A549 (cell line): ENCODE data around the gene POLR1E. TPM values are rescaled to one million over a fixed set of nuclear protein-coding genes. Genes with fewer than 3 reads are reported as not detected.

Experiments used
- ATAC-seq, 2 experiments: fragments of 200-7000 bp in 1 of 2; fragments of >200 bp in 1 of 2; cut with Nextera tagmentation in 1 of 2; cut with Tn5 transposase in 1 of 2; 3 replicates each; pipeline versions ENCODE4 v1.8.0 to v1.9.1; 2018 to 2020; ENCODE audit warnings: mild to moderate bottlenecking in 1 of 2, moderate library complexity in 1 of 2
- CTCF ChIA-PET: fragments of 300-600 bp; sonication (Branson Sonifier 250); formaldehyde crosslinking; extraction: SDS; loops from one replicate; lab custom pipeline; 2021; ENCODE audit warnings: antibody characterized with exemption, inconsistent platforms; lab: Yijun Ruan, JAX
- POLR2A ChIA-PET: fragments of 350-600 bp; formaldehyde crosslinking; extraction: SDS; loops from one replicate; lab custom pipeline; 2021; ENCODE audit warnings: antibody characterized with exemption, inconsistent platforms; lab: Yijun Ruan, JAX
- DNase-seq, 2 experiments: peaks; one replicate each; pipeline versions ENCODE4 v3.0.0 to v3.0.0-alpha.2; 2011 to 2016; ENCODE audit warnings: low read depth in 1 of 2, low spot score in 1 of 2
- FAIRE-seq: peaks from 2 replicates; lab custom pipeline; 2011; peaks lifted over from hg19 to GRCh38; lab: Jason Lieb, UNC
- H3K27ac ChIP-seq, 2 experiments: fragments of >200 bp; sonication (Bioruptor Twin); formaldehyde crosslinking; 3 replicates each; pipeline ENCODE4 v1.5.1; 2016 to 2017
- H3K4me1 ChIP-seq: fragments of >200 bp; sonication (Bioruptor Twin); formaldehyde crosslinking; 3 replicates; pipeline ENCODE4 v1.6.1; 2016
- H3K4me2 ChIP-seq: fragments of >200 bp; sonication (Bioruptor Twin); formaldehyde crosslinking; 3 replicates; pipeline ENCODE4 v1.6.1; 2016
- H3K4me3 ChIP-seq: fragments of >200 bp; sonication (Bioruptor Twin); formaldehyde crosslinking; 3 replicates; pipeline ENCODE4 v1.5.1; 2016
- H3K9me3 ChIP-seq: fragments of >200 bp; sonication (Bioruptor Twin); formaldehyde crosslinking; 3 replicates; pipeline ENCODE4 v1.6.1; 2016
- ATOH8 ChIP-seq: fragments of 250-450 bp; sonication (Bioruptor Pico); IDR thresholded peaks from 2 replicates; pipeline ENCODE4 v1.5.0; 2020; ENCODE audit warnings: low read depth, mild to moderate bottlenecking, moderate library complexity
- BCL3 ChIP-seq: fragments of >200 bp; sonication (Bioruptor Twin); formaldehyde crosslinking; IDR thresholded peaks from 3 replicates; pipeline ENCODE4 v1.6.1; 2016
- CEBPB ChIP-seq, 2 experiments: fragments of >200 bp in 1 of 2; sonication (Bioruptor Twin) in 1 of 2; formaldehyde crosslinking in 1 of 2; IDR thresholded peaks; 2 replicates each; pipeline ENCODE4 v1.6.1; 2012 to 2016
- CHD4 ChIP-seq: fragments of 200-600 bp; sonication (generic); IDR thresholded peaks from 2 replicates; pipeline ENCODE4 v1.6.1; 2016; ENCODE audit warnings: antibody characterized with exemption, mild to moderate bottlenecking, borderline replicate concordance
- E2F6 ChIP-seq: IDR thresholded peaks from 2 replicates; pipeline ENCODE4 v1.6.1; 2012; ENCODE audit warnings: low read depth, borderline replicate concordance
- EHF ChIP-seq: fragments of 250-450 bp; sonication (Bioruptor Pico); IDR thresholded peaks from 2 replicates; pipeline ENCODE4 v1.5.0; 2020; ENCODE audit warnings: mild to moderate bottlenecking
- EHMT2 ChIP-seq: fragments of 200-600 bp; sonication (generic); IDR thresholded peaks from 2 replicates; pipeline ENCODE4 v1.6.1; 2016; ENCODE audit warnings: antibody characterized with exemption, low read depth, mild to moderate bottlenecking, moderate library complexity
- ELK1 ChIP-seq: fragments of 150-350 bp; IDR thresholded peaks from 2 replicates; pipeline ENCODE4 v1.6.1; 2014; ENCODE audit warnings: low read depth, mild to moderate bottlenecking, low read length
- EP300 ChIP-seq, 2 experiments: fragments of >200 bp; sonication (Bioruptor Twin); formaldehyde crosslinking; IDR thresholded peaks; 2 replicates in 1 of 2; 3 replicates in 1 of 2; pipeline ENCODE4 v1.6.1; 2016 to 2017
- FOSL2 ChIP-seq, 2 experiments: fragments of 450-650 bp in 1 of 2; fragments of >200 bp in 1 of 2; sonication (Bioruptor Twin) in 1 of 2; formaldehyde crosslinking; IDR thresholded peaks; 2 replicates each; pipeline versions ENCODE4 v1.5.0 to v1.6.1; 2016 to 2020; ENCODE audit warnings: mild to moderate bottlenecking in 1 of 2, moderate library complexity in 1 of 2
- FOXS1 ChIP-seq: fragments of 250-450 bp; sonication (Bioruptor Pico); IDR thresholded peaks from 2 replicates; pipeline ENCODE4 v1.5.0; 2020; ENCODE audit warnings: mild to moderate bottlenecking, moderate library complexity
- GATA3 ChIP-seq: IDR thresholded peaks from 2 replicates; pipeline ENCODE4 v1.6.1; 2012; ENCODE audit warnings: borderline replicate concordance
- HMGXB4 ChIP-seq: fragments of 250-450 bp; sonication (Bioruptor Pico); IDR thresholded peaks from 2 replicates; pipeline ENCODE4 v1.5.0; 2021; ENCODE audit warnings: mild to moderate bottlenecking, moderate library complexity, borderline replicate concordance
- HOXB13 ChIP-seq: fragments of 250-450 bp; sonication (Bioruptor Pico); IDR thresholded peaks from 2 replicates; pipeline ENCODE4 v1.5.0; 2020; ENCODE audit warnings: low read depth, mild to moderate bottlenecking, moderate library complexity
- HOXB5 ChIP-seq: fragments of 250-450 bp; sonication (Bioruptor Pico); IDR thresholded peaks from 2 replicates; pipeline ENCODE4 v1.5.0; 2020; ENCODE audit warnings: mild to moderate bottlenecking, moderate library complexity
- KDM1A ChIP-seq: fragments of 200-600 bp; sonication (generic); IDR thresholded peaks from 2 replicates; pipeline ENCODE4 v1.6.1; 2016; ENCODE audit warnings: low read depth, mild to moderate bottlenecking
- KDM5A ChIP-seq: fragments of 200-600 bp; sonication (generic); IDR thresholded peaks from 2 replicates; pipeline ENCODE4 v1.6.1; 2016; ENCODE audit warnings: antibody characterized with exemption, mild to moderate bottlenecking
- MAZ ChIP-seq: fragments of 150-350 bp; IDR thresholded peaks from 2 replicates; pipeline ENCODE4 v1.6.1; 2014; ENCODE audit warnings: antibody characterized with exemption, low read depth, low read length, borderline replicate concordance
- PHF8 ChIP-seq: fragments of 200-600 bp; sonication (generic); IDR thresholded peaks from 2 replicates; pipeline ENCODE4 v1.6.1; 2016; ENCODE audit warnings: low read depth, mild to moderate bottlenecking, antibody characterized with exemption, moderate library complexity, borderline replicate concordance
- POLR2AphosphoS2 ChIP-seq: conservative IDR thresholded peaks from 2 replicates; pipeline ENCODE4 v1.6.1; 2012; ENCODE audit warnings: low read length, improper control_type of control experiment, inconsistent platforms
- RARB ChIP-seq: fragments of 250-450 bp; sonication (Bioruptor Pico); IDR thresholded peaks from 2 replicates; pipeline ENCODE4 v1.8.0; 2021; ENCODE audit warnings: mild to moderate bottlenecking, moderate library complexity
- RFX5 ChIP-seq: fragments of 450-650 bp; IDR thresholded peaks from 2 replicates; pipeline ENCODE4 v1.7.1; 2014; ENCODE audit warnings: antibody characterized with exemption, mild to moderate bottlenecking, moderate library complexity
- RNF2 ChIP-seq: fragments of 200-600 bp; sonication (generic); IDR thresholded peaks from 2 replicates; pipeline ENCODE4 v1.6.1; 2016; ENCODE audit warnings: low read depth, mild to moderate bottlenecking, antibody characterized with exemption, moderate library complexity, borderline replicate concordance
- SREBF2 ChIP-seq: fragments of 450-650 bp; IDR thresholded peaks from 2 replicates; pipeline ENCODE4 v1.6.1; 2014; ENCODE audit warnings: mild to moderate bottlenecking, moderate library complexity
- TP53 ChIP-seq: fragments of 250-450 bp; sonication (Bioruptor Pico); IDR thresholded peaks from 2 replicates; pipeline ENCODE4 v1.5.0; 2021; ENCODE audit warnings: mild to moderate bottlenecking, moderate library complexity
- ZC3H11A ChIP-seq: fragments of 450-650 bp; IDR thresholded peaks from 2 replicates; pipeline ENCODE4 v1.6.1; 2014; ENCODE audit warnings: antibody characterized with exemption, mild to moderate bottlenecking
- WGBS: methylation state at CpG from one replicate; pipeline ENCODE4 v1.1.6; 2017; ENCODE audit errors: missing lambda C conversion rate; 5-methylcytosine and 5-hydroxymethylcytosine counted together
- polyA plus RNA-seq, 4 experiments: library from polyadenylated mRNA; depleted of rRNA in 3 of 4; stranded (reverse); fragments of >200 nt; fragmentation: RNase III in 1 of 4; extraction: RNeasy Plus Mini Kit Qiagen cat#74134 plus additional on column Dnase treatment in 1 of 4; gene quantifications; 2 replicates in 3 of 4; 3 replicates in 1 of 4; pipeline ENCODE4 v1.2.3, GENCODE V29; 2011 to 2017

POLR1E gene
- polyA plus RNA-seq, 2 of the 4 experiments (the other 2 are of a cell fraction), result 41.9 to 47.2 TPM

GRCh38 chr9:37436540-37436939, 49.2 kb upstream of the POLR1E start:
- no peak for FAIRE-seq
- WGBS, result 98% methylated on average over 5 of the region's 5 CpGs
- TF ChIP-seq HOXB13 (CRISPR knock-in tag), result no peak
- TF ChIP-seq MAZ, result no peak
- TF ChIP-seq RFX5, result no peak
- TF ChIP-seq TP53 (CRISPR knock-in tag), result no peak
- TF ChIP-seq CEBPB (IDR thresholded peaks at IDR 0.05), result no peak
- TF ChIP-seq HMGXB4 (CRISPR knock-in tag), result no peak
- TF ChIP-seq EHMT2, result no peak
- TF ChIP-seq ATOH8 (CRISPR knock-in tag), result no peak
- TF ChIP-seq KDM1A, result no peak
- TF ChIP-seq RARB (CRISPR knock-in tag), result no peak
- no peak for TF ChIP-seq PHF8
- TF ChIP-seq HOXB5 (CRISPR knock-in tag), result no peak
- TF ChIP-seq EP300 (IDR thresholded peaks at IDR 0.05), result no peak
- TF ChIP-seq BCL3, result no peak
- no peak for TF ChIP-seq EHF
- TF ChIP-seq GATA3, result no peak
- TF ChIP-seq E2F6, result no peak
- no peak for TF ChIP-seq POLR2AphosphoS2
- Histone ChIP-seq H3K27ac (no peak overlapping the region), H3K9me3 (no peaks in the 10 kb centered on the region), H3K4me3 (no peak overlapping the region), H3K4me1 (no peaks in the 10 kb centered on the region), H3K4me2 (no peak overlapping the region)
- ChIA-PET POLR2A (no interaction called here), CTCF (interaction anchor here (0.9 to 1.1 kb wide), 2 partner anchors 10 to 16 kb away, joined by 3 read pairs; no protein-coding TSS in a partner anchor)
- ATAC-seq, result no peak
- DNase-seq, result no peak

- WGBS, result 85% methylated on average over 6 of the region's 6 CpGs
- DNase-seq (no peak), FAIRE-seq (no peak), ATAC-seq (no peak)
- Histone ChIP-seq H3K27ac (no peak overlapping the region), H3K4me1 (no peaks in the 10 kb centered on the region), H3K4me2 (no peak overlapping the region), H3K9me3 (no peaks in the 10 kb centered on the region), H3K4me3 (no peak overlapping the region)
- ChIA-PET POLR2A (no interaction called here), CTCF (interaction anchor here (0.9 kb wide), 1 partner anchor 10 kb away, joined by 3 read pairs; no protein-coding TSS in a partner anchor)
- TF ChIP-seq KDM5A, result no peak
Observed at GRCh38 chr9:37437010-37437409, 48.7 kb upstream of the POLR1E start.

- no peak for TF ChIP-seq SREBF2
- no peak for TF ChIP-seq KDM1A
- no peak for TF ChIP-seq RNF2
- no peak for TF ChIP-seq FOSL2 (IDR thresholded peaks at IDR 0.05)
- no peak for TF ChIP-seq FOSL2 (CRISPR knock-in tag; IDR thresholded peaks at IDR 0.05)
- TF ChIP-seq FOXS1 (CRISPR knock-in tag), result no peak
- no peak for TF ChIP-seq EHF
- no peak for TF ChIP-seq GATA3
- TF ChIP-seq ELK1, result no peak
- TF ChIP-seq CHD4, result no peak
- TF ChIP-seq ZC3H11A, result no peak
- Histone ChIP-seq H3K27ac (no peak overlapping the region), H3K4me1 (no peaks in the 10 kb centered on the region), H3K9me3 (no peaks in the 10 kb centered on the region), H3K4me2 (no peak overlapping the region), H3K4me3 (no peak overlapping the region)
- ChIA-PET CTCF (no interaction called here), POLR2A (no interaction called here)
- 92% methylated on average over 4 of the region's 4 CpGs for WGBS
- ATAC-seq (no peak), DNase-seq (no peak), FAIRE-seq (no peak)
Observed at GRCh38 chr9:37437621-37438020, 48.1 kb upstream of the POLR1E start.
